GM12878 (cell line): ENCODE measurements around the gene LMNB1. TPM values are rescaled to one million over a fixed set of nuclear protein-coding genes. Genes with fewer than 3 reads are reported as not detected.

Experiments used
- ATAC-seq: fragments of 200-7000 bp; cut with Tn5 transposase; 3 replicates; pipeline ENCODE4 v1.9.1; 2020; ENCODE audit warnings: mild to moderate bottlenecking, moderate library complexity
- BruUV-seq: library from RNA; stranded (reverse); fragments of 400-500 nt; replicated peaks from 2 replicates; lab custom pipeline; 2021; lab: Mats Ljungman, UMichigan
- CTCF ChIA-PET: fragments of 300-600 bp; sonication (Branson Sonifier 250); formaldehyde crosslinking; extraction: SDS; loops from one replicate; lab custom pipeline; 2021; ENCODE audit warnings: inconsistent platforms; lab: Yijun Ruan, JAX
- POLR2A ChIA-PET: fragments of 350-600 bp; formaldehyde crosslinking; extraction: SDS; loops from one replicate; lab custom pipeline; 2021; ENCODE audit warnings: inconsistent platforms; lab: Charles Lee
- RAD21 ChIA-PET: fragments of 300-600 bp; sonication (Branson Sonifier 250); formaldehyde crosslinking; loops from one replicate; lab custom pipeline; 2023; ENCODE audit warnings: antibody characterized with exemption; ENCODE audit not compliant: unreplicated experiment; lab: Charles Lee
- SMC1A ChIA-PET: fragments of 300-600 bp; sonication (Branson Sonifier 250); formaldehyde crosslinking; loops from one replicate; lab custom pipeline; 2023; ENCODE audit not compliant: unreplicated experiment, uncharacterized antibody; lab: Charles Lee
- DNase-seq: peaks from one replicate; pipeline ENCODE4 v3.0.0-alpha.2; 2011; ENCODE audit warnings: low read depth, low spot score
- FAIRE-seq: peaks from 3 replicates; lab custom pipeline; 2011; peaks lifted over from hg19 to GRCh38; lab: Jason Lieb, UNC
- H2AFZ ChIP-seq: 2 replicates; pipeline ENCODE4 v1.6.0; 2011; ENCODE audit warnings: low read depth, low read length, control low read depth; ENCODE audit not compliant: control insufficient read depth
- H3K27ac ChIP-seq: 2 replicates; pipeline ENCODE4 v1.5.1; 2011; ENCODE audit warnings: control low read depth; ENCODE audit not compliant: control insufficient read depth, insufficient read depth
- H3K27me3 ChIP-seq, 2 experiments: replicated peaks in 1 of 2; 2 replicates each; pipeline versions ENCODE4 v1.6.0 to v1.6.1; 2011; ENCODE audit warnings: low read length in 1 of 2; ENCODE audit not compliant: control insufficient read depth in 2 of 2, insufficient read depth in 2 of 2
- H3K36me3 ChIP-seq, 2 experiments: 2 replicates each; pipeline ENCODE4 v1.5.1; 2011; ENCODE audit warnings: low read length in 1 of 2; ENCODE audit not compliant: control insufficient read depth in 2 of 2, insufficient read depth in 2 of 2
- H3K4me1 ChIP-seq: 2 replicates; pipeline ENCODE4 v1.6.1; 2011; ENCODE audit warnings: mild to moderate bottlenecking, low read length, moderate library complexity, mixed read lengths; ENCODE audit not compliant: control insufficient read depth, insufficient read depth
- H3K4me2 ChIP-seq: 2 replicates; pipeline ENCODE4 v1.6.0; 2011; ENCODE audit warnings: control low read depth; ENCODE audit not compliant: control insufficient read depth, insufficient read depth
- H3K4me3 ChIP-seq: fragments of 200-600 bp; sonication (generic); 2 replicates; pipeline ENCODE4 v1.5.1; 2016
- H3K79me2 ChIP-seq: 2 replicates; pipeline ENCODE4 v1.6.0; 2011; ENCODE audit warnings: low read length; ENCODE audit not compliant: control insufficient read depth, insufficient read depth
- H3K9ac ChIP-seq: 2 replicates; pipeline ENCODE4 v1.8.0; 2011; ENCODE audit warnings: low read length, control low read depth, mixed read lengths; ENCODE audit not compliant: control insufficient read depth, insufficient read depth
- H3K9me3 ChIP-seq: replicated peaks from 3 replicates; pipeline ENCODE4 v1.5.1; 2011; ENCODE audit warnings: mild to moderate bottlenecking, low read length; ENCODE audit not compliant: control insufficient read depth, insufficient read depth
- H4K20me1 ChIP-seq: 2 replicates; pipeline ENCODE4 v1.6.0; 2011; ENCODE audit not compliant: control insufficient read depth, insufficient read depth
- BRCA1 ChIP-seq: IDR thresholded peaks from 2 replicates; pipeline ENCODE4 v1.6.1; 2011; ENCODE audit warnings: low read depth, low read length, improper control_type of control experiment
- CBFB ChIP-seq: IDR thresholded peaks from 2 replicates; pipeline ENCODE4 v1.6.1; 2016; ENCODE audit warnings: antibody characterized with exemption, low read depth
- CUX1 ChIP-seq: IDR thresholded peaks from 2 replicates; pipeline ENCODE4 v1.6.1; 2012; ENCODE audit warnings: improper control_type of control experiment, low read depth, low read length; ENCODE audit not compliant: insufficient replicate concordance
- HCFC1 ChIP-seq: fragments of 150-350 bp; IDR thresholded peaks from 2 replicates; pipeline ENCODE4 v1.6.1; 2014; ENCODE audit warnings: low read length
- MEF2A ChIP-seq: IDR thresholded peaks from 2 replicates; pipeline ENCODE4 v1.6.1; 2011; ENCODE audit warnings: low read depth, mild to moderate bottlenecking, low read length, moderate library complexity; ENCODE audit not compliant: insufficient read depth
- MTA2 ChIP-seq: fragments of 450-650 bp; IDR thresholded peaks from 2 replicates; pipeline ENCODE4 v1.6.1; 2016; ENCODE audit warnings: low read depth, mild to moderate bottlenecking, moderate library complexity
- NRF1 ChIP-seq: conservative IDR thresholded peaks from 2 replicates; pipeline ENCODE4 v1.6.1; 2011; ENCODE audit warnings: mild to moderate bottlenecking, low read depth, low read length, improper control_type of control experiment
- PAX5 ChIP-seq: IDR thresholded peaks from 2 replicates; pipeline ENCODE4 v1.6.1; 2011; ENCODE audit warnings: low read depth, low read length, borderline replicate concordance
- POLR2AphosphoS5 ChIP-seq: IDR thresholded peaks from 2 replicates; pipeline ENCODE4 v1.6.1; 2011; ENCODE audit warnings: mild to moderate bottlenecking, low read length, inconsistent platforms
- POU2F2 ChIP-seq: IDR thresholded peaks from 3 replicates; pipeline ENCODE4 v1.6.1; 2011; ENCODE audit warnings: low read depth, mild to moderate bottlenecking, low read length, borderline replicate concordance
- RUNX3 ChIP-seq: IDR thresholded peaks from 2 replicates; pipeline ENCODE4 v1.6.1; 2012; ENCODE audit warnings: low read length, inconsistent platforms
- SPI1 ChIP-seq: IDR thresholded peaks from 2 replicates; pipeline ENCODE4 v1.6.1; 2011; ENCODE audit warnings: low read depth, mild to moderate bottlenecking, low read length, moderate library complexity, borderline replicate concordance; ENCODE audit not compliant: insufficient read depth
- ZNF687 ChIP-seq: fragments of 450-650 bp; IDR thresholded peaks from 2 replicates; pipeline ENCODE4 v1.6.1; 2017; ENCODE audit warnings: mild to moderate bottlenecking, moderate library complexity
- WGBS: methylation state at CpG from one replicate; pipeline ENCODE4 v1.1.6; 2016; ENCODE audit warnings: low lambda C conversion rate; ENCODE audit not compliant: insufficient replicate concordance, insufficient coverage; ENCODE audit errors: missing lambda C conversion rate; 5-methylcytosine and 5-hydroxymethylcytosine counted together
- in situ Hi-C: fragments of 300-500 bp; cut with MboI; formaldehyde crosslinking; loops from 9 replicates; pipeline ENCODE4 v1.14.3; 2018; ENCODE audit warnings: mixed read lengths
- intact Hi-C: fragments of 100-400 bp; cut with micrococcal nuclease; formaldehyde crosslinking; loops from one replicate; pipeline ENCODE4 v1.14.2; 2022; ENCODE audit not compliant: unreplicated experiment
- polyA plus RNA-seq, 11 experiments: library from polyadenylated mRNA; depleted of rRNA in 4 of 11; unstranded in 6 of 11; stranded (reverse) in 5 of 11; fragments of >200 nt; fragmentation: Nextera tagmentation in 4 of 11; fragmentation: Illumina TruSeq in 1 of 11; extraction: Ambion mirVana in 4 of 11; extraction: Trizol in 1 of 11; gene quantifications; 1 replicate in 1 of 11; 2 replicates in 10 of 11; pipeline versions ENCODE4 v1.2.1 to v1.2.3, GENCODE V29; 2011 to 2016; ENCODE audit warnings: inconsistent platforms in 2 of 11, missing spikeins in 2 of 11, low read depth in 1 of 11
- total RNA-seq, 4 experiments: library from RNA; depleted of rRNA in 3 of 4; stranded (reverse); fragments of >200 nt in 3 of 4; fragmentation: Illumina TruSeq in 1 of 4; extraction: Trizol in 1 of 4; gene quantifications; 2 replicates each; pipeline versions ENCODE4 v1.2.1 to v1.2.3, GENCODE V29; 2013 to 2021
- TF ChIP-seq, protein P1 (sequence below): IDR thresholded peaks from 2 replicates; pipeline ENCODE4 v1.6.1; 2012; ENCODE audit warnings: low read depth, low read length, improper control_type of control experiment

LMNB1 gene
- total and polyA plus RNA-seq, 10 of the 15 experiments (the other 5 are each of a cell fraction or from before 2014, with no cell fraction given): 7.0 to 185 (median 86.4) TPM

DNA sequence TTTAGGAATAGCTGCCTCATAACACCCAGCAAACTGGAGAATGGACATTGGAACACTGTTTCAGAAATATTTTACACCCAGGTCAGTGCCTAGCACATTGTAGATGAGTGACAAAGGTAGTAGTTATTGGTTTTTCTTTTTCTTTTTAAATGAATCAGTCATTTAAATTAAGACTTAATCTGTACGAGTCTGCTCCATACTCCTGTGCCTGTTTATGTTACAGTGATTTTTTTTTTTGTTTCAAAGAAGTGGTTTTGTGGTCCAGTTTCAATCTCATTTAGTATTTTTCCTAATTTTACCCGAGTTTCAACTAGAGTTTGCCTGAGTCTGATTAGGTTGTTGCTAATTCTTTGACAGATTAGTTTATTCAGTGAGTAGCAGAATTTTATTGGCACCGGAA, 16.2 kb downstream of the LMNB1 start:
- in situ Hi-C loops: loop anchor here (10.0 kb wide), 1 partner anchor 438 kb away; no protein-coding TSS in a partner anchor
- Histone ChIP-seq H4K20me1 (no peaks in the 10 kb centered on the region; the same call in 1 of the 2 replicates), H3K4me2 (peak overlapping the region; percentile 66), H3K9ac (no peak overlapping the region), H3K27me3 (no peaks in the 10 kb centered on the region), H3K4me3 (peak overlapping the region; percentile 42; the same call in 1 of the 2 replicates), H3K9me3 (no peaks in the 10 kb centered on the region; the same call in 2 of the 3 replicates), H3K79me2 (peaks cover 96% of the 10 kb centered on the region), H3K27ac (peak overlapping the region; percentile 76), H3K36me3 (peaks cover 0 to 2% of the 10 kb centered on the region in 2 experiments; a peak in 3 of 4 replicates), H2AFZ (no peak overlapping the region), H3K4me1 (peaks cover 27% of the 10 kb centered on the region)
- DNase-seq: no peak
- WGBS: 10% methylated on average over 3 of the region's 3 CpGs
- ChIA-PET POLR2A (interaction anchor here (0.6 to 0.9 kb wide), 2 partner anchors 15 to 63 kb away, joined by 3 to 5 read pairs; no protein-coding TSS in a partner anchor), CTCF (interaction anchor here (1.4 to 5.5 kb wide), 3 partner anchors 9 to 16 kb away, joined by 4 to 75 read pairs (median 18); no protein-coding TSS in a partner anchor), RAD21 (interaction anchor here (0.7 to 5.1 kb wide), 4 partner anchors 8 to 191 kb away, joined by 3 to 55 read pairs (median 4); partner anchors contain the start of gene LMNB1), SMC1A (interaction anchor here (1.0 to 5.2 kb wide), 5 partner anchors 9 to 116 kb away, joined by 3 to 58 read pairs (median 4); partner anchors contain the start of gene LMNB1)
- BruUV-seq: TSS peak; percentile 27
- ATAC-seq: peak; percentile 43
- intact Hi-C loops: loop anchor here (10.0 kb wide), 1 partner anchor 438 kb away; no protein-coding TSS in a partner anchor
- no peak for FAIRE-seq
- TF ChIP-seq RUNX3 (peak; percentile 72), MTA2 (peak; percentile 48; the same call in 1 of the 2 replicates), CBFB (no peak), MEF2A (no peak), ZNF687 (no peak), PAX5 (no peak), POU2F2 (no peak), SPI1 (no peak), POLR2AphosphoS5 (no peak), BRCA1 (no peak), HCFC1 (no peak), CUX1 (no peak), NRF1 (no peak)
- TF ChIP-seq, protein P1, sequence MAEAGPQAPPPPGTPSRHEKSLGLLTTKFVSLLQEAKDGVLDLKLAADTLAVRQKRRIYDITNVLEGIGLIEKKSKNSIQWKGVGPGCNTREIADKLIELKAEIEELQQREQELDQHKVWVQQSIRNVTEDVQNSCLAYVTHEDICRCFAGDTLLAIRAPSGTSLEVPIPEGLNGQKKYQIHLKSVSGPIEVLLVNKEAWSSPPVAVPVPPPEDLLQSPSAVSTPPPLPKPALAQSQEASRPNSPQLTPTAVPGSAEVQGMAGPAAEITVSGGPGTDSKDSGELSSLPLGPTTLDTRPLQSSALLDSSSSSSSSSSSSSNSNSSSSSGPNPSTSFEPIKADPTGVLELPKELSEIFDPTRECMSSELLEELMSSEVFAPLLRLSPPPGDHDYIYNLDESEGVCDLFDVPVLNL: no peak
